HepG2 (cell line): ENCODE results near the gene PTRH2. TPM values are rescaled to one million over a fixed set of nuclear protein-coding genes. Genes with fewer than 3 reads are reported as not detected.

ENCODE experiments used
- ATAC-seq: fragments of 200-7000 bp; cut with Tn5 transposase; 3 replicates; pipeline ENCODE4 v1.9.1; 2020; ENCODE audit warnings: mild to moderate bottlenecking, moderate library complexity
- BruUV-seq: library from RNA; stranded (reverse); fragments of 400-500 nt; replicated peaks from 2 replicates; lab custom pipeline; 2021; lab: Mats Ljungman, UMichigan
- CTCF ChIA-PET: fragments of 300-600 bp; formaldehyde crosslinking; extraction: SDS; loops from one replicate; lab custom pipeline; 2021; ENCODE audit warnings: low total read pairs, inconsistent platforms, low intra/inter-chr PET ratio; lab: Yijun Ruan, JAX
- POLR2A ChIA-PET: fragments of 350-600 bp; sonication (Branson Sonifier 250); formaldehyde crosslinking; loops from one replicate; lab custom pipeline; 2020; ENCODE audit warnings: antibody characterized with exemption, inconsistent platforms; lab: Yijun Ruan, JAX
- DNase-seq: peaks from one replicate; pipeline ENCODE4 v3.0.0-alpha.2; 2015; ENCODE audit warnings: low spot score
- FAIRE-seq: peaks from 3 replicates; lab custom pipeline; 2011; peaks lifted over from hg19 to GRCh38; lab: Jason Lieb, UNC
- H2AFZ ChIP-seq: one replicate; pipeline ENCODE4 v1.6.1; 2011; ENCODE audit warnings: low read length, inconsistent platforms
- H3K27ac ChIP-seq: fragments of 300-600 bp; 3 replicates; pipeline ENCODE4 v1.8.0; 2011; ENCODE audit warnings: mixed run types, mild to moderate bottlenecking, mixed read lengths, low read length, inconsistent platforms; ENCODE audit not compliant: insufficient read depth; ENCODE audit errors: extremely low read length
- H3K27me3 ChIP-seq, 2 experiments: fragments of 200-600 bp in 1 of 2; 2 replicates in 1 of 2; 3 replicates in 1 of 2; pipeline versions ENCODE4 v1.6.0 to v1.8.0; 2011; ENCODE audit warnings: low read length in 2 of 2, mild to moderate bottlenecking in 2 of 2, moderate library complexity in 2 of 2, inconsistent platforms in 1 of 2; ENCODE audit not compliant: insufficient read depth in 2 of 2, control insufficient read depth in 1 of 2
- H3K36me3 ChIP-seq, 2 experiments: fragments of 200-600 bp in 1 of 2; replicated peaks in 1 of 2; 2 replicates in 1 of 2; 3 replicates in 1 of 2; pipeline versions ENCODE4 v1.5.1 to v1.8.0; 2011; ENCODE audit warnings: low read length in 2 of 2, inconsistent platforms in 1 of 2; ENCODE audit not compliant: insufficient read depth in 2 of 2, control insufficient read depth in 1 of 2
- H3K4me1 ChIP-seq: 2 replicates; pipeline ENCODE4 v1.5.1; 2012; ENCODE audit warnings: low read length, inconsistent platforms; ENCODE audit not compliant: insufficient read depth
- H3K4me2 ChIP-seq: 2 replicates; pipeline ENCODE4 v1.6.0; 2011; ENCODE audit warnings: low read depth, low read length, inconsistent platforms
- H3K4me3 ChIP-seq, 3 experiments: fragments of 200-600 bp in 1 of 3; sonication (generic), shearing (Covaris generic) in 1 of 3; replicated peaks in 1 of 3; 2 replicates each; pipeline ENCODE4 v1.5.1; 2011 to 2016; ENCODE audit warnings: low read length in 3 of 3, inconsistent platforms in 2 of 3, low read depth in 2 of 3, mild to moderate bottlenecking in 2 of 3, control low read depth in 1 of 3, mixed read lengths in 1 of 3; ENCODE audit not compliant: insufficient read depth in 1 of 3
- H3K79me2 ChIP-seq: one replicate; pipeline ENCODE4 v1.6.1; 2011; ENCODE audit warnings: low read length, inconsistent platforms; ENCODE audit not compliant: insufficient read depth
- H3K9ac ChIP-seq: 2 replicates; pipeline ENCODE4 v1.6.0; 2011; ENCODE audit warnings: mild to moderate bottlenecking, low read depth, low read length, inconsistent platforms; ENCODE audit not compliant: insufficient read depth
- H3K9me3 ChIP-seq: 2 replicates; pipeline ENCODE4 v1.5.1; 2012; ENCODE audit warnings: mild to moderate bottlenecking, low read length
- H4K20me1 ChIP-seq: 2 replicates; pipeline ENCODE4 v1.6.0; 2011; ENCODE audit warnings: inconsistent platforms, mild to moderate bottlenecking, low read length, moderate library complexity; ENCODE audit not compliant: insufficient read depth
- AFF4 ChIP-seq: sonication (generic); formaldehyde crosslinking; IDR thresholded peaks from 2 replicates; pipeline ENCODE4 v1.4.0; 2020; ENCODE audit warnings: missing genetic modification reagents
- NONO ChIP-seq, 2 experiments: fragments of 450-650 bp in 1 of 2; sonication (generic) in 1 of 2; formaldehyde crosslinking in 1 of 2; IDR thresholded peaks in 1 of 2; conservative IDR thresholded peaks in 1 of 2; 2 replicates each; pipeline versions ENCODE4 v1.6.1 to v1.8.0; 2017 to 2022; ENCODE audit warnings: mild to moderate bottlenecking in 1 of 2, missing genetic modification reagents in 1 of 2, moderate library complexity in 1 of 2
- NRL ChIP-seq: sonication (generic); formaldehyde crosslinking; IDR thresholded peaks from 2 replicates; pipeline ENCODE4 v1.5.0; 2020; ENCODE audit warnings: missing genetic modification reagents, mild to moderate bottlenecking, moderate library complexity, borderline replicate concordance
- RBM22 ChIP-seq: fragments of 200-400 bp; formaldehyde crosslinking; optimal IDR thresholded peaks from 2 replicates; pipeline ENCODE3; 2017; ENCODE audit warnings: mild to moderate bottlenecking, low read length, moderate library complexity
- ZNF350 ChIP-seq: sonication (generic); formaldehyde crosslinking; IDR thresholded peaks from 2 replicates; pipeline ENCODE4 v1.4.0; 2020; ENCODE audit warnings: mild to moderate bottlenecking, low read depth, missing genetic modification reagents, borderline replicate concordance
- WGBS: methylation state at CpG from one replicate; pipeline ENCODE4 v1.1.6; 2017; ENCODE audit warnings: low lambda C conversion rate; 5-methylcytosine and 5-hydroxymethylcytosine counted together
- in situ Hi-C: cut with HindIII; loops from 2 replicates; pipeline ENCODE4 v1.10.0; 2017; ENCODE audit warnings: low pct_unique_long_range_greater_than_20kb; ENCODE audit not compliant: extremely low pct_ligation_motif_present
- intact Hi-C: fragments of 100-400 bp; cut with micrococcal nuclease; formaldehyde crosslinking; loops from one replicate; pipeline ENCODE4 v1.10.0; 2022; ENCODE audit not compliant: unreplicated experiment
- polyA plus RNA-seq, 8 experiments: library from polyadenylated mRNA; depleted of rRNA in 3 of 8; stranded (reverse) in 7 of 8; unstranded in 1 of 8; fragments of >200 nt; fragmentation: Illumina TruSeq in 4 of 8; extraction: Trizol in 4 of 8; gene quantifications; 2 replicates each; pipeline versions ENCODE4 v1.2.1 to v1.2.3, GENCODE V29; 2011 to 2016; ENCODE audit warnings: low read depth in 4 of 8, missing spikeins in 1 of 8, mixed read lengths in 1 of 8; ENCODE audit not compliant: insufficient read depth in 1 of 8
- total RNA-seq, 5 experiments: library from RNA; depleted of rRNA; stranded (reverse); fragments of >200 nt; fragmentation: Illumina TruSeq; extraction: Trizol; gene quantifications; 2 replicates each; pipeline ENCODE4 v1.2.3, GENCODE V29; 2016; ENCODE audit warnings: low read depth in 1 of 5
- TF ChIP-seq, protein P1 (sequence below): sonication (generic); formaldehyde crosslinking; IDR thresholded peaks from 2 replicates; pipeline ENCODE4 v1.4.0; 2020; ENCODE audit warnings: missing genetic modification reagents
- TF ChIP-seq, protein P2 (sequence below): fragments of 450-650 bp; IDR thresholded peaks from 2 replicates; pipeline ENCODE4 v1.6.1; 2016

Gene PTRH2
- total and polyA plus RNA-seq, 2 of the 13 experiments (the other 11 are each of a cell fraction or from before 2014, with no cell fraction given) = 67.7 to 83.3 TPM

- no peak for FAIRE-seq
- Histone ChIP-seq H3K36me3 (peaks cover 16 to 52% of the 10 kb centered on the region in 2 experiments), H3K27me3 (no peaks in the 10 kb centered on the region; a peak in 1 of 5 replicates)
- BruUV-seq = no TSS peak
- TF ChIP-seq RBM22 (peak; percentile 52), AFF4 (CRISPR knock-in tag) (no peak), NONO (IDR thresholded peaks at IDR 0.05) (no peak), NONO (CRISPR knock-in tag; conservative IDR thresholded peaks at IDR 0.05) (no peak), NRL (no peak), ZNF350 (CRISPR knock-in tag) (no peak)
- TF ChIP-seq, protein P1, sequence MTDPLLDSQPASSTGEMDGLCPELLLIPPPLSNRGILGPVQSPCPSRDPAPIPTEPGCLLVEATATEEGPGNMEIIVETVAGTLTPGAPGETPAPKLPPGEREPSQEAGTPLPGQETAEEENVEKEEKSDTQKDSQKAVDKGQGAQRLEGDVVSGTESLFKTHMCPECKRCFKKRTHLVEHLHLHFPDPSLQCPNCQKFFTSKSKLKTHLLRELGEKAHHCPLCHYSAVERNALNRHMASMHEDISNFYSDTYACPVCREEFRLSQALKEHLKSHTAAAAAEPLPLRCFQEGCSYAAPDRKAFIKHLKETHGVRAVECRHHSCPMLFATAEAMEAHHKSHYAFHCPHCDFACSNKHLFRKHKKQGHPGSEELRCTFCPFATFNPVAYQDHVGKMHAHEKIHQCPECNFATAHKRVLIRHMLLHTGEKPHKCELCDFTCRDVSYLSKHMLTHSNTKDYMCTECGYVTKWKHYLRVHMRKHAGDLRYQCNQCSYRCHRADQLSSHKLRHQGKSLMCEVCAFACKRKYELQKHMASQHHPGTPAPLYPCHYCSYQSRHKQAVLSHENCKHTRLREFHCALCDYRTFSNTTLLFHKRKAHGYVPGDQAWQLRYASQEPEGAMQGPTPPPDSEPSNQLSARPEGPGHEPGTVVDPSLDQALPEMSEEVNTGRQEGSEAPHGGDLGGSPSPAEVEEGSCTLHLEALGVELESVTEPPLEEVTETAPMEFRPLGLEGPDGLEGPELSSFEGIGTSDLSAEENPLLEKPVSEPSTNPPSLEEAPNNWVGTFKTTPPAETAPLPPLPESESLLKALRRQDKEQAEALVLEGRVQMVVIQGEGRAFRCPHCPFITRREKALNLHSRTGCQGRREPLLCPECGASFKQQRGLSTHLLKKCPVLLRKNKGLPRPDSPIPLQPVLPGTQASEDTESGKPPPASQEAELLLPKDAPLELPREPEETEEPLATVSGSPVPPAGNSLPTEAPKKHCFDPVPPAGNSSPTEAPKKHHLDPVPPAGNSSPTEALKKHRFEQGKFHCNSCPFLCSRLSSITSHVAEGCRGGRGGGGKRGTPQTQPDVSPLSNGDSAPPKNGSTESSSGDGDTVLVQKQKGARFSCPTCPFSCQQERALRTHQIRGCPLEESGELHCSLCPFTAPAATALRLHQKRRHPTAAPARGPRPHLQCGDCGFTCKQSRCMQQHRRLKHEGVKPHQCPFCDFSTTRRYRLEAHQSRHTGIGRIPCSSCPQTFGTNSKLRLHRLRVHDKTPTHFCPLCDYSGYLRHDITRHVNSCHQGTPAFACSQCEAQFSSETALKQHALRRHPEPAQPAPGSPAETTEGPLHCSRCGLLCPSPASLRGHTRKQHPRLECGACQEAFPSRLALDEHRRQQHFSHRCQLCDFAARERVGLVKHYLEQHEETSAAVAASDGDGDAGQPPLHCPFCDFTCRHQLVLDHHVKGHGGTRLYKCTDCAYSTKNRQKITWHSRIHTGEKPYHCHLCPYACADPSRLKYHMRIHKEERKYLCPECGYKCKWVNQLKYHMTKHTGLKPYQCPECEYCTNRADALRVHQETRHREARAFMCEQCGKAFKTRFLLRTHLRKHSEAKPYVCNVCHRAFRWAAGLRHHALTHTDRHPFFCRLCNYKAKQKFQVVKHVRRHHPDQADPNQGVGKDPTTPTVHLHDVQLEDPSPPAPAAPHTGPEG (CRISPR knock-in tag) = no peak
- TF ChIP-seq, protein P2, sequence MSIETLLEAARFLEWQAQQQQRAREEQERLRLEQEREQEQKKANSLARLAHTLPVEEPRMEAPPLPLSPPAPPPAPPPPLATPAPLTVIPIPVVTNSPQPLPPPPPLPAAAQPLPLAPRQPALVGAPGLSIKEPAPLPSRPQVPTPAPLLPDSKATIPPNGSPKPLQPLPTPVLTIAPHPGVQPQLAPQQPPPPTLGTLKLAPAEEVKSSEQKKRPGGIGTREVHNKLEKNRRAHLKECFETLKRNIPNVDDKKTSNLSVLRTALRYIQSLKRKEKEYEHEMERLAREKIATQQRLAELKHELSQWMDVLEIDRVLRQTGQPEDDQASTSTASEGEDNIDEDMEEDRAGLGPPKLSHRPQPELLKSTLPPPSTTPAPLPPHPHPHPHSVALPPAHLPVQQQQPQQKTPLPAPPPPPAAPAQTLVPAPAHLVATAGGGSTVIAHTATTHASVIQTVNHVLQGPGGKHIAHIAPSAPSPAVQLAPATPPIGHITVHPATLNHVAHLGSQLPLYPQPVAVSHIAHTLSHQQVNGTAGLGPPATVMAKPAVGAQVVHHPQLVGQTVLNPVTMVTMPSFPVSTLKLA = no peak
- TF ChIP-seq, all 625 proteins: peak for 1
- H3K9me3 ChIP-seq = no peaks in the 10 kb centered on the region
- peaks cover 98% of the 10 kb centered on the region for H3K79me2 ChIP-seq
- ChIA-PET POLR2A (interaction anchor here (1.2 to 2.3 kb wide), 2 partner anchors 23 to 83 kb away, joined by 3 to 6 read pairs; partner anchors contain the start of gene CLTC), CTCF (no interaction called here)
- H3K4me3 ChIP-seq = no peak overlapping the region
- H3K4me1 ChIP-seq = peaks cover 77% of the 10 kb centered on the region
- H3K4me2 ChIP-seq = 0 out of 2 replicates have a peak overlapping the region, but pooled peaks have one; percentile 12
- DNase-seq = no peak
- in situ Hi-C loops = no loop called here
- 97% methylated on average over 7 of the region's 7 CpGs for WGBS
- H3K27ac ChIP-seq = no peak overlapping the region
- no peak overlapping the region for H2AFZ ChIP-seq
- peak overlapping the region; percentile 6; the same call in 1 of the 2 replicates for H3K9ac ChIP-seq
- intact Hi-C loops = no loop called here
- peaks cover 84% of the 10 kb centered on the region for H4K20me1 ChIP-seq
- no peak for ATAC-seq
Observed at GRCh38 chr17:59702304-59702703, 4.9 kb downstream of the PTRH2 start.
